ENCODE measurements around the gene AGO4. TPM values are rescaled to one million over a fixed set of nuclear protein-coding genes. Genes with fewer than 3 reads are reported as not detected.
"Not testable (repeated sequence)": the region's sequence is repeated elsewhere in the genome, so short reads cannot be mapped to it uniquely, and the experiment has no call there.

The AGO4 gene
- total RNA-seq, 1 donor from 2014 or later, result 11.7 TPM

DNA sequence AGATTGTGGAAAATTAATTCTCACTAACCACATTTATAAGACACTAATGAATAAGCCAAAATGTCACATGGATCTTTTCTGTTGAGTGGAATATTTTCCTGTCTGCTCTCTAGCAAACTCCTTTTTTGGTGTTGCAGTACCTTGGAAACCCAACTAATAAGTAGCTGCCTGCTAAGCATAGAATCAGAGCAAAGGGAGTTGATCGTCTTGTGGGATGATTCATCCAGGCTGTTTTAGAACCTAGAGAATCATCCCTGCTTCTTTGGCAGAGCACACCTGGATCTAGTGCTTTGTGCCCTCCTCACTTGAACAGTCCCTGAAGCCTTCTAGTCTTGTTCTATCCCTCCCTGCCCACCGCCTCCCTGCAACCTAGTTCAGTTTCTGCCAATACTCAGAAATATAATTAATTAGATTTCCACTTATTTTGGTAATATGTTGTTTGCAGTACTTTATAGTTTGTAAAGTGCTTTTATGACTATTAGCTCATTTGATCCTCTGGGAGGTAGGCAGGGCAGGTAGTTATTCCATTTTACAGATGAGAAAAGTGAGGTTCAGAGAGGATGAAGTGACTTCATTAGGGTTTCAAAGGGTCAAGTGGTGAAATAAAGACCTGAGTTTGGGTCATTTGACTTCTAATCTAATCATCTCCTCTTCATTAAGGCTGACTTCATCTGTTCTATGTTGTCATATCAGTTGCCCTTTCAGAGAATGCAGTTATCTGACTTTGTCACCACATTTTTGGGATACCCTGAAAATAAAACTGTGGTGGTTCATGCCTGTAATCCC is 2.5 kb downstream of the AGO4 start:
- intact Hi-C loops (cut with micrococcal nuclease), result no loop called here

DNA sequence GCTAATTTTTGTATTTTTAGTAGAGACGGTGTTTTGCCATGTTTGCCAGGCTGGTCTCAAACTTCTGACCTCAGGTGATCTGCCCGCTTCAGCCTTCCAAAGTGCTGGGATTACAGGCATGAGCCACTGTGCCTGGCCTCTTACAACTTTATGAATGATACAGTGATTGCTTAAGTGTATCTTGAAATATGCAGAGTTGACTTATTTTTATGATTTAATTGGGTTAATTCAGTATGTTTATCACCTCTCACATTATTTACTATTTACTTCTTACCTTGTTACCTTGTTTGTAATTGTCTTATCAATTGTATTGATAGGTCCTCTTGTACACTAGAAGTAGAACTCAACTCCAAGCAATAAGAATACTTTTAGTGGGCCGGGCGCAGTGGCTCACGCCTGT is 4.9 kb downstream of the AGO4 start:
- intact Hi-C loops (cut with micrococcal nuclease), result not testable (repeated sequence)

DNA sequence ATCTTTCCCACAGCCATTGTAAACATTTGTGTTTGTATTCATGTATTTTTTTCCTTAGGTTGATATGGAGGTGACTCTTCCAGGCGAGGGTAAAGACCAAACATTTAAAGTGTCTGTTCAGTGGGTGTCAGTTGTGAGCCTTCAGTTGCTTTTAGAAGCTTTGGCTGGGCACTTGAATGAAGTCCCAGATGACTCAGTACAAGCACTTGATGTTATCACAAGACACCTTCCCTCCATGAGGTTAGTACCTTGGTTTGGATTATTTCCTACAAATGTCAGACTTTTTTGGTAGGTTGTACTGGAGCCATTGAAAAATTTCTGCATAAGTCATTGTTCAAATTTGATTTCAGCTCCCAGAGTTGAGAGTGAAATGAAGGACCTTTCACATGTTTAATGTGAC is 17.4 kb downstream of the AGO4 start:
- intact Hi-C loops (cut with micrococcal nuclease), result no loop called here

DNA sequence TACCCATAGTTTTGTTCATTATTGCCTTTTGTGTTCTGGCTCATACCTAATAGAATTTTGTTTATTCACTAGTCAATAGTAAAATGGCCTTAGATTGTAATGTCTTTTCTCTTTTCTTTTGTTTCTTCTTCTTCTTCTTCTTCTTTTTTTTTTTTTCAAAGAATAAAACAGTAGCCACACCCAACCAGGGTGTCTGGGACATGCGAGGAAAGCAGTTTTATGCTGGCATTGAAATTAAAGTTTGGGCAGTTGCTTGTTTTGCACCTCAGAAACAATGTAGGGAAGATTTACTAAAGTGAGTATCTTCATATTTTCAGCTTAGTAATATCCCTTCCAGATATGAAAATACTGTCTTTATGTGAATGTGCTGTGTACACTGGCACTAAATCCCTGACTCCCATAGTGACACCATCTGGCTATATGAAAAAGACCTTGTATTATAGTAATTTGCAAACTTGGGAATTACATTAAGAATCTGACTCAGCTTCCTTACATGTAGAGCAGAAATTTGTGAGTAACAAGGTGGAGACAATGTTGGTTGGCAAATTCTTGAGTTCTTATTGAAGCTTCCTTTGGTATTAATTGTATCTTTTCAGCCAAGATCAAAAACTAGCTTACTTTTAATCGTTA is 24.6 kb downstream of the AGO4 start:
- intact Hi-C loops (cut with micrococcal nuclease), result no loop called here

- intact Hi-C loops (cut with micrococcal nuclease), result no loop called here
These were observed 25.6 kb downstream of the AGO4 start for GRCh38 chr1:35833395-35833794.

DNA sequence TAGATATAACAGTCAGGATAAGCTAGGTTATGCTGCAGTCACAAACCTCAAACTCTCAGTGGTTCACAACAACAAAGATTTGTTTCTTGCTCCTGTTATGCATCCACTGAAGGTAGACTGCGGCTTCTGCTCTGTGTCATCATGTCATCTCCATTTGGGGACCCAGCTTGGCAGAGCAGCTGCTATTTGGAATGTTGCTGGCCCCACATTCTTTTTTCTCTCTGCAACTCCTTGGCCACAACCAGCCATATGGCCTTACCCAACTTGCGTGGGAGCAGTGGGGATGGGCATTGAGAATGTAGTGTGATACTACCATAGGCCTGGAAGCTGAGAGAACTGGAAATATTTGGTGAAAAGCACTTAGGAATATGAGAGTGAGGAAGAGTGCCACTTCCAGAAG is 26.4 kb downstream of the AGO4 start:
- intact Hi-C loops (cut with micrococcal nuclease), result no loop called here

- intact Hi-C loops (cut with micrococcal nuclease), result no loop called here
These were observed 27.6 kb downstream of the AGO4 start for GRCh38 chr1:35835398-35835797.

- intact Hi-C loops (cut with micrococcal nuclease), result no loop called here
These were observed 28.9 kb downstream of the AGO4 start for GRCh38 chr1:35836734-35837133.

DNA sequence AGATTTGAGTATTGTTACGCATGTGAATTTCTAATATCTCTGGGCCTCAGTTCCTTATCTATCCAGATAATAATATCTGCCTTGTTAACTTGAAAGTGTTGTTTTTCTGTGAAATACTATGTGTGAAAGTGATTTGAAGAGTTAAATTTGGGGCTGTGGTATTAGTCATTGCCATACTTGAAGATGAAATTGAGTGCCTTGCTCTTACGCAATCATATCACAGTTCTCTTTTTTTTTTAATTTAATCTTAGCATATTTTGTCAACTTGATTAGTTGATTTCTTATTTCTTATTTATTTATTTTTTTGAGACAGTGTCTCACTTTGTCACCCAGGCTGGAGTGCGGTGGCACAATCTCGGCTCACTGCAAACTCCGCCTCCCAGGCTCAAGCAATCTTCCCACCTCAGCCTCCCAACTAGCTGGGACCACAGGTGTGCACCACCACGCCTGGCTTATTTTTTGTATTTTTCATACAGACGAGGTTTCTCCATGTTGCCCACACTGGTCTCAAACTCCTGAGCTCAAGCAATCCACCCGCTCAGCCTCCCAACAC is 31.0 kb downstream of the AGO4 start:
- intact Hi-C loops (cut with micrococcal nuclease), result no loop called here

DNA sequence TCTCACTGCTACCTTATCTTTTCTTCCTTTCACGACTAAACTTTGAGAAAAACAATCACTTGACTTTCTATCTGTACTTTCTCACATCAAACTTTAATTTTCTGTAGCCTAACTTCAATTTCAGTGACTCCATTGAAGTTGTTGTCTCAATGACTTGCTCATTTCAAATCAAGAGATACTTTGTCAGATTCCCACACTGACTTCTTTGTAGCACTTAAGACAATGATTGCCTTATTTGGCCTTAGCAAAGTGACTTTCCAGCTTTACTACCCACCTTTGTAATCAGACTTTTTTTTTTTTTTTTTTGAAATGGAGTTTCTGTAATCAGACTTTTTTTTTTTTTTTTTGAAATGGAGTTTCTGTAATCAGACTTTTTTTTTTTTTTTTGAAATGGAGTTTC is 37.0 kb downstream of the AGO4 start:
- intact Hi-C loops (cut with micrococcal nuclease), result no loop called here

DNA sequence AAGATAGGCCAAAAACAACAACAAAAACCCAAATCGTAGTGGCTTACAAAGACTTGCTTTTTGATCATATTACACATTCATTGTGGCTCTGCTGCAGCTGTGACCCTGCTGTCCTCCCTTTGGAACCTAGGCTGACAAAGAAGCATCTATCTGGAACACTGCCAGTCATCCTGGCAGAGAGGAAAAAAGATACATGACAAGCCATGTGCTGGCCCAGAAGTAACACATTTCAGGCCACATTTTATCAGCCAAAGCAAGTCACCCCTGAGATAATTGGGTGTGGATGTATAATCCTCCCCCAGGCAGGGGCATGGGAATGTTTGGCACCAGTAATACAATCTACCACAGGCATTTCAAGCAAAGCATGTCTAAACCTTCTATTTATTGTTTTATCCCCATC is 38.0 kb downstream of the AGO4 start:
- intact Hi-C loops (cut with micrococcal nuclease), result no loop called here

DNA sequence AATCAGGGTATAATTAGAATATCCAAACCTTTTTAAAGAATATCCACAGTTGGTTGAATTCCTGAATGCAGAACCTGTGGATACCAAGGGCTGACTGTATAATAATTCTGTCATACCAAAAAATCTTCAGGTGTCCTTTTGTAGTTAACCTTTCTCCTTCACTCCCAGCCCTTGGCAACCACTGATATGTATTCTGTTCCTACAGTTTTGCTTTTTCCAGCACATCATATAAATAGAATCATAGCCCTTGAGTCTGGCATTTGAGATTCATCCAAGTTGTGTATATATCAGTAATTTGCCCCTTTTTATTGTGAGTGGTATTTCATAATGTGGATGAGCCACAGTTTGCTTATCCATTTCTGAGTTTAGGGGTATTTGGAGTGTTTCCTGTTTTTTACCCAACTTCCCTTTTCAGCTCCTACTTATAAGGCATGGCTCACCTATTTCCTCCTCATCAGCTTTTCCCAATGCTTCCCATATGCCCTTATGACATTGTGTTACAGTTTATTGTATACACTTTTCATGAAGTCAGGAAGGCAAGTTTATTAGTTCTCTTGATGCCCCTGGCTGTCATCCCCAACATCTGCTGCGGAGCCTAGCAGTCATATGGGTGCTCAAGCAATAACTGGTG is 40.2 kb downstream of the AGO4 start:
- intact Hi-C loops (cut with micrococcal nuclease), result no loop called here

DNA sequence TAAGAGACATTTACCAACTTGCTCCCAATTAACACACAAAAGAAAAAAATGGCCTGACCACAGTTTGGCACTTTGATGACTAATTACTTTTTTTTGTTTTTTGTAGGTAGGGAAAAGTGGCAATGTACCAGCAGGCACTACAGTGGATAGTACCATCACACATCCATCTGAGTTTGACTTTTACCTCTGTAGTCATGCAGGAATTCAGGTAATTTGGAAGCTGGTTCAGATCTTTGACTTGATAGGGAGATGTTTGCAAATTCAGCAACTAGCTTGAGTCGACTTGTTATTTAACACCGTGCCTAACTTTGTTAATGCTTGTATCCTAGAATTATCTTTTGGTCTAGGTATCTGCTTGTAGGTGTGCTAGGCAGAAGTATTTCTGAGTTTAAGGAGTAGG is 42.2 kb downstream of the AGO4 start:
- intact Hi-C loops (cut with micrococcal nuclease), result no loop called here

DNA sequence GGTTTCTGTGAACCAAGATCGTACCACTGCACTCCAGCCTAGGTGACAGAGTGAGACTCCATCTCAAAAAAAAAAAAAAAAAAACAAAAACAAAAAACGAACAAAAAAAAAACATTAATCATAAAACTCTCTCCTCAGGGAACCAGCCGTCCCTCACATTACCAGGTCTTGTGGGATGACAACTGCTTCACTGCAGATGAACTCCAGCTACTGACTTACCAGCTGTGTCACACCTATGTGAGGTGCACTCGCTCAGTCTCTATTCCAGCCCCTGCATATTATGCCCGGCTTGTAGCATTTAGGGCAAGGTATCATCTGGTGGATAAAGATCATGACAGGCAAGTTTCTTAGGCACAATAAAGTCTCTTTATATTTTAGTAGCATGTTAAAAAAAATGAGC is 42.9 kb downstream of the AGO4 start:
- intact Hi-C loops (cut with micrococcal nuclease), result no loop called here

GRCh38 chr1:35851132-35851869 is 43.5 kb downstream of the AGO4 start:
- intact Hi-C loops (cut with micrococcal nuclease), result no loop called here

DNA sequence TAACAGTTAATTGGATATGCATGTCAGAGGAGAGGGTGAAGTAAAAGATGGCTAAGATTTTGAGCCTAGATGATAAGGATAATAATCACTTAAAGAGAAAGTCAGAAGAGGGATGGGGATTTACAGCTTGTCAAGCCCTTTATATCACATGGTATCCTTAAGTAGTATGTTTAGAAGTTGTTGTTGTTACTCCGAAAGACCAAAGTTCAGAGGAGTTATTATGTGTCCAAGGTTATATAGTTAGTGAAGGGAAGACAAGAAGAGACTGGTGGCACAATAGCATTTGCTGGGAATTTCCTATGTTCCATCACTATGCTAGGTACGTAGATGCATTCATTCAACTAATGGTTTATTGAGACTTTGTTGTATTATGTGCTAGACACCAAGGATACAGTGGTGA is 44.4 kb downstream of the AGO4 start:
- intact Hi-C loops (cut with micrococcal nuclease), result no loop called here

GRCh38 chr1:35854989-35855700 is 47.3 kb downstream of the AGO4 start:
- intact Hi-C loops (cut with micrococcal nuclease), result no loop called here

DNA sequence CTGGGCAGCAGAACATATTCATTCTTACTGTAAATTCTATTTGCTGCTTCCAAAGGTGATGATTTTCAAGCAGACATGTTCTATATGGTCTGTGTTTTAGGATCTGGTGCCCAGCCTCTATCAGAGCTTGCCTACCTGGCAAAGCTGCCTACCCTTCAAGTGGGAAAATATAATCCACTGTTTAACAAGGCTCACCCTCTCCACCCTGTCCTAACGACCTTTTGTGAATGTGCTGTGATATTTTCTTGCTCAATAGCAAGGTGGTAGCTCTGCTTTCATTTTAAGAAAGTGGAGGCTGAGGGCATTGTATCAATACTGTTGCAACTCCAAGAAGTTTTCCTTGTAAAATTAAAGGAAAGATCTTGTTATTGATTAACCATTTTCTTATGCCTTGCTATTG is 49.1 kb downstream of the AGO4 start:
- intact Hi-C loops (cut with micrococcal nuclease), result no loop called here

GRCh38 chr1:35857830-35858229 is 50.0 kb downstream of the AGO4 start:
- intact Hi-C loops (cut with micrococcal nuclease), result no loop called here

- intact Hi-C loops (cut with micrococcal nuclease), result no loop called here
These were observed 52.9 kb downstream of the AGO4 start for GRCh38 chr1:35860696-35861095.

- intact Hi-C loops (cut with micrococcal nuclease), result no loop called here
These were observed 55.3 kb downstream of the AGO4 start for GRCh38 chr1:35863136-35863535.
